ENCODE measurements around the gene RSPH1.

RSPH1 gene

GRCh38 chr21:42536601-42537000, 40.6 kb upstream of the RSPH1 start:
- Mint-ChIP-seq H3K36me3 (ENCODE audit: low read depth) (peaks cover 4% of the 10 kb centered on the region), H3K27ac (no peak overlapping the region), H3K4me3 (no peak overlapping the region), H3K4me1 (ENCODE audit: low read depth) (peaks cover 5% of the 10 kb centered on the region), H3K27me3 (ENCODE audit: low read depth) (no peaks in the 10 kb centered on the region), H3K9me3 (no peaks in the 10 kb centered on the region)
- DNase-seq (ENCODE audit: low spot score): no peak

GRCh38 chr21:42535602-42536171, 39.7 kb upstream of the RSPH1 start:
- H3K4me3 Mint-ChIP-seq: no peak overlapping the region
- no peaks in the 10 kb centered on the region for H3K9me3 Mint-ChIP-seq
- peaks cover 4% of the 10 kb centered on the region for H3K36me3 Mint-ChIP-seq (ENCODE audit: low read depth)
- no peak for DNase-seq (ENCODE audit: low spot score)
- peaks cover 5% of the 10 kb centered on the region for H3K4me1 Mint-ChIP-seq (ENCODE audit: low read depth)
- no peaks in the 10 kb centered on the region for H3K27me3 Mint-ChIP-seq (ENCODE audit: low read depth)
- no peak overlapping the region for H3K27ac Mint-ChIP-seq

- Mint-ChIP-seq H3K9me3 (no peaks in the 10 kb centered on the region), H3K36me3 (ENCODE audit: low read depth) (peaks cover 7% of the 10 kb centered on the region), H3K27ac (no peak overlapping the region), H3K27me3 (ENCODE audit: low read depth) (no peaks in the 10 kb centered on the region), H3K4me1 (ENCODE audit: low read depth) (peaks cover 9% of the 10 kb centered on the region), H3K4me3 (no peak overlapping the region)
- DNase-seq (ENCODE audit: low spot score): no peak
These were observed 38.7 kb upstream of the RSPH1 start for GRCh38 chr21:42534421-42535378.

- peaks cover 12% of the 10 kb centered on the region for H3K4me1 Mint-ChIP-seq (ENCODE audit: low read depth)
- H3K4me3 Mint-ChIP-seq: no peak overlapping the region
- no peaks in the 10 kb centered on the region for H3K9me3 Mint-ChIP-seq
- no peaks in the 10 kb centered on the region for H3K27me3 Mint-ChIP-seq (ENCODE audit: low read depth)
- peaks cover 7% of the 10 kb centered on the region for H3K36me3 Mint-ChIP-seq (ENCODE audit: low read depth)
- H3K27ac Mint-ChIP-seq: no peak overlapping the region
- DNase-seq (ENCODE audit: low spot score): no peak
These were observed 37.9 kb upstream of the RSPH1 start for GRCh38 chr21:42533963-42534355.

GRCh38 chr21:42533306-42533962, 37.4 kb upstream of the RSPH1 start:
- Mint-ChIP-seq H3K27me3 (ENCODE audit: low read depth) (no peaks in the 10 kb centered on the region), H3K4me1 (ENCODE audit: low read depth) (peaks cover 12% of the 10 kb centered on the region), H3K9me3 (no peaks in the 10 kb centered on the region), H3K36me3 (ENCODE audit: low read depth) (peaks cover 7% of the 10 kb centered on the region), H3K4me3 (no peak overlapping the region), H3K27ac (no peak overlapping the region)
- DNase-seq (ENCODE audit: low spot score): no peak

GRCh38 chr21:42532466-42533181, 36.6 kb upstream of the RSPH1 start:
- Mint-ChIP-seq H3K4me1 (ENCODE audit: low read depth) (peaks cover 19% of the 10 kb centered on the region), H3K27me3 (ENCODE audit: low read depth) (no peaks in the 10 kb centered on the region), H3K4me3 (no peak overlapping the region), H3K9me3 (no peaks in the 10 kb centered on the region), H3K27ac (no peak overlapping the region), H3K36me3 (ENCODE audit: low read depth) (peaks cover 10% of the 10 kb centered on the region)
- DNase-seq (ENCODE audit: low spot score): no peak

- H3K27ac Mint-ChIP-seq: no peak overlapping the region
- no peaks in the 10 kb centered on the region for H3K27me3 Mint-ChIP-seq (ENCODE audit: low read depth)
- H3K4me3 Mint-ChIP-seq: no peak overlapping the region
- H3K9me3 Mint-ChIP-seq: no peaks in the 10 kb centered on the region
- H3K4me1 Mint-ChIP-seq (ENCODE audit: low read depth): peaks cover 26% of the 10 kb centered on the region
- no peak for DNase-seq (ENCODE audit: low spot score)
- H3K36me3 Mint-ChIP-seq (ENCODE audit: low read depth): peaks cover 11% of the 10 kb centered on the region
These were observed 35.7 kb upstream of the RSPH1 start for GRCh38 chr21:42531771-42532170.

- H3K36me3 Mint-ChIP-seq (ENCODE audit: low read depth): peaks cover 18% of the 10 kb centered on the region
- H3K4me1 Mint-ChIP-seq (ENCODE audit: low read depth): peaks cover 32% of the 10 kb centered on the region
- H3K27ac Mint-ChIP-seq: no peak overlapping the region
- no peak overlapping the region for H3K4me3 Mint-ChIP-seq
- no peaks in the 10 kb centered on the region for H3K9me3 Mint-ChIP-seq
- DNase-seq (ENCODE audit: low spot score): no peak
- no peaks in the 10 kb centered on the region for H3K27me3 Mint-ChIP-seq (ENCODE audit: low read depth)
These were observed 34.1 kb upstream of the RSPH1 start for GRCh38 chr21:42530167-42530518.

- Mint-ChIP-seq H3K36me3 (ENCODE audit: low read depth) (peaks cover 26% of the 10 kb centered on the region), H3K27ac (peak overlapping the region; percentile 86), H3K9me3 (no peaks in the 10 kb centered on the region), H3K27me3 (ENCODE audit: low read depth) (no peaks in the 10 kb centered on the region), H3K4me1 (ENCODE audit: low read depth) (peaks cover 37% of the 10 kb centered on the region), H3K4me3 (peak overlapping the region; percentile 74)
- peak; percentile 64 for DNase-seq (ENCODE audit: low spot score)
These were observed 31.6 kb upstream of the RSPH1 start for GRCh38 chr21:42527489-42528158.

- peak overlapping the region; percentile 74 for H3K4me3 Mint-ChIP-seq
- no peaks in the 10 kb centered on the region for H3K27me3 Mint-ChIP-seq (ENCODE audit: low read depth)
- peak overlapping the region; percentile 86 for H3K27ac Mint-ChIP-seq
- no peaks in the 10 kb centered on the region for H3K9me3 Mint-ChIP-seq
- peaks cover 37% of the 10 kb centered on the region for H3K4me1 Mint-ChIP-seq (ENCODE audit: low read depth)
- H3K36me3 Mint-ChIP-seq (ENCODE audit: low read depth): peaks cover 27% of the 10 kb centered on the region
- no peak for DNase-seq (ENCODE audit: low spot score)
These were observed 31.1 kb upstream of the RSPH1 start for GRCh38 chr21:42527127-42527488.

- Mint-ChIP-seq H3K27ac (no peak overlapping the region), H3K36me3 (ENCODE audit: low read depth) (peaks cover 32% of the 10 kb centered on the region), H3K4me1 (ENCODE audit: low read depth) (peaks cover 37% of the 10 kb centered on the region), H3K4me3 (no peak overlapping the region), H3K9me3 (no peaks in the 10 kb centered on the region), H3K27me3 (ENCODE audit: low read depth) (no peaks in the 10 kb centered on the region)
- DNase-seq (ENCODE audit: low spot score): no peak
These were observed 30.3 kb upstream of the RSPH1 start for GRCh38 chr21:42526379-42526727.

- Mint-ChIP-seq H3K27me3 (ENCODE audit: low read depth) (no peaks in the 10 kb centered on the region), H3K4me3 (no peak overlapping the region), H3K27ac (no peak overlapping the region), H3K4me1 (ENCODE audit: low read depth) (peaks cover 37% of the 10 kb centered on the region), H3K36me3 (ENCODE audit: low read depth) (peaks cover 33% of the 10 kb centered on the region), H3K9me3 (no peaks in the 10 kb centered on the region)
- no peak for DNase-seq (ENCODE audit: low spot score)
These were observed 29.8 kb upstream of the RSPH1 start for GRCh38 chr21:42525676-42526378.

- Mint-ChIP-seq H3K27ac (no peak overlapping the region), H3K36me3 (ENCODE audit: low read depth) (peaks cover 36% of the 10 kb centered on the region), H3K4me3 (no peak overlapping the region), H3K4me1 (ENCODE audit: low read depth) (peaks cover 32% of the 10 kb centered on the region), H3K27me3 (ENCODE audit: low read depth) (no peaks in the 10 kb centered on the region), H3K9me3 (no peaks in the 10 kb centered on the region)
- no peak for DNase-seq (ENCODE audit: low spot score)
These were observed 29.1 kb upstream of the RSPH1 start for GRCh38 chr21:42525029-42525581.
